DOHH2 (cell line): ENCODE results near the gene ALPI.

Experiments used
- H3F3A ChIP-seq: fragments of 200-600 bp; sonication (generic), shearing (Covaris generic); 2 replicates; pipeline ENCODE4 v1.6.0; 2016; ENCODE audit warnings: antibody characterized with exemption, mild to moderate bottlenecking; ENCODE audit not compliant: control insufficient read depth, insufficient read depth
- H3K27ac ChIP-seq: fragments of 200-600 bp; sonication (generic); 2 replicates; pipeline ENCODE4 v1.5.1; 2014; ENCODE audit warnings: low read depth, mild to moderate bottlenecking, low read length, moderate library complexity
- H3K27me3 ChIP-seq: fragments of 200-600 bp; sonication (generic); 2 replicates; pipeline ENCODE4 v1.6.1; 2014; ENCODE audit warnings: mild to moderate bottlenecking, low read length, mixed read lengths; ENCODE audit not compliant: control insufficient read depth
- H3K36me3 ChIP-seq: fragments of 200-600 bp; sonication (generic); 2 replicates; pipeline ENCODE4 v1.6.1; 2014; ENCODE audit warnings: mild to moderate bottlenecking, low read length, moderate library complexity, mixed read lengths; ENCODE audit not compliant: control insufficient read depth
- H3K4me1 ChIP-seq: fragments of 200-600 bp; sonication (generic); 2 replicates; pipeline ENCODE4 v1.6.1; 2014; ENCODE audit warnings: mild to moderate bottlenecking, low read length, mixed read lengths; ENCODE audit not compliant: control insufficient read depth
- H3K4me2 ChIP-seq: fragments of 200-600 bp; sonication (generic); 2 replicates; pipeline ENCODE4 v1.6.0; 2014; ENCODE audit warnings: mild to moderate bottlenecking, low read length, moderate library complexity
- H3K4me3 ChIP-seq: fragments of 200-600 bp; sonication (generic); 2 replicates; pipeline ENCODE4 v1.5.1; 2014; ENCODE audit warnings: mild to moderate bottlenecking, low read length, mixed read lengths
- H3K79me2 ChIP-seq: fragments of 200-600 bp; sonication (generic); 2 replicates; pipeline ENCODE4 v1.6.1; 2014; ENCODE audit warnings: mild to moderate bottlenecking, low read length, mixed read lengths; ENCODE audit not compliant: control insufficient read depth
- H3K9me2 ChIP-seq: fragments of 200-600 bp; sonication (generic); replicated peaks from 2 replicates; pipeline ENCODE4 v1.6.1; 2014; ENCODE audit warnings: mild to moderate bottlenecking, low read length, mixed read lengths; ENCODE audit not compliant: control insufficient read depth
- H3K9me3 ChIP-seq: fragments of 200-600 bp; sonication (generic); 2 replicates; pipeline ENCODE4 v1.6.1; 2014; ENCODE audit warnings: antibody characterized with exemption, low read length, mixed read lengths; ENCODE audit not compliant: control insufficient read depth, insufficient read depth
- H4K20me1 ChIP-seq: fragments of 200-600 bp; sonication (generic); 2 replicates; pipeline ENCODE4 v1.6.0; 2014; ENCODE audit warnings: low read depth, mild to moderate bottlenecking, antibody characterized with exemption, low read length, moderate library complexity; ENCODE audit not compliant: control insufficient read depth, insufficient read depth
- EZH2phosphoT487 ChIP-seq: fragments of 200-600 bp; sonication (generic); IDR thresholded peaks from 2 replicates; pipeline ENCODE4 v1.6.1; 2017; ENCODE audit warnings: borderline replicate concordance, mild to moderate bottlenecking, antibody characterized with exemption, low read length, moderate library complexity, mixed read lengths
- TF ChIP-seq, protein P1 (sequence below): fragments of 200-600 bp; sonication (generic); IDR thresholded peaks from one replicate; pipeline ENCODE4 v1.5.1; 2014; ENCODE audit warnings: antibody characterized with exemption, mild to moderate bottlenecking, low read depth, low read length; ENCODE audit not compliant: poor library complexity, severe bottlenecking

ALPI gene

GRCh38 chr2:232436381-232437194 lies 19.4 kb upstream of the ALPI start:
- Histone ChIP-seq H3K27me3 (no peaks in the 10 kb centered on the region), H3K4me2 (no peak overlapping the region), H3K27ac (no peak overlapping the region), H3K9me2 (no peaks in the 10 kb centered on the region), H3F3A (no peaks in the 10 kb centered on the region), H3K9me3 (no peaks in the 10 kb centered on the region), H3K4me1 (peaks cover 9% of the 10 kb centered on the region; the same call in 1 of the 2 replicates), H3K79me2 (no peaks in the 10 kb centered on the region), H3K4me3 (no peak overlapping the region), H3K36me3 (no peaks in the 10 kb centered on the region), H4K20me1 (no peaks in the 10 kb centered on the region)
- TF ChIP-seq, protein P1, sequence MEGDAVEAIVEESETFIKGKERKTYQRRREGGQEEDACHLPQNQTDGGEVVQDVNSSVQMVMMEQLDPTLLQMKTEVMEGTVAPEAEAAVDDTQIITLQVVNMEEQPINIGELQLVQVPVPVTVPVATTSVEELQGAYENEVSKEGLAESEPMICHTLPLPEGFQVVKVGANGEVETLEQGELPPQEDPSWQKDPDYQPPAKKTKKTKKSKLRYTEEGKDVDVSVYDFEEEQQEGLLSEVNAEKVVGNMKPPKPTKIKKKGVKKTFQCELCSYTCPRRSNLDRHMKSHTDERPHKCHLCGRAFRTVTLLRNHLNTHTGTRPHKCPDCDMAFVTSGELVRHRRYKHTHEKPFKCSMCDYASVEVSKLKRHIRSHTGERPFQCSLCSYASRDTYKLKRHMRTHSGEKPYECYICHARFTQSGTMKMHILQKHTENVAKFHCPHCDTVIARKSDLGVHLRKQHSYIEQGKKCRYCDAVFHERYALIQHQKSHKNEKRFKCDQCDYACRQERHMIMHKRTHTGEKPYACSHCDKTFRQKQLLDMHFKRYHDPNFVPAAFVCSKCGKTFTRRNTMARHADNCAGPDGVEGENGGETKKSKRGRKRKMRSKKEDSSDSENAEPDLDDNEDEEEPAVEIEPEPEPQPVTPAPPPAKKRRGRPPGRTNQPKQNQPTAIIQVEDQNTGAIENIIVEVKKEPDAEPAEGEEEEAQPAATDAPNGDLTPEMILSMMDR, result no peak
- TF ChIP-seq EZH2phosphoT487, result no peak

- Histone ChIP-seq H3K4me2 (no peak overlapping the region), H3K27me3 (no peaks in the 10 kb centered on the region), H3K27ac (no peak overlapping the region), H3K4me3 (no peak overlapping the region), H3K9me2 (no peaks in the 10 kb centered on the region), H3K4me1 (peaks cover 9% of the 10 kb centered on the region; the same call in 1 of the 2 replicates), H3K79me2 (no peaks in the 10 kb centered on the region), H4K20me1 (no peaks in the 10 kb centered on the region), H3K9me3 (no peaks in the 10 kb centered on the region), H3F3A (no peaks in the 10 kb centered on the region), H3K36me3 (no peaks in the 10 kb centered on the region)
- TF ChIP-seq EZH2phosphoT487, result no peak
- TF ChIP-seq, protein P1, result no peak
Measured at GRCh38 chr2:232437195-232437571, 18.8 kb upstream of the ALPI start.

DNA sequence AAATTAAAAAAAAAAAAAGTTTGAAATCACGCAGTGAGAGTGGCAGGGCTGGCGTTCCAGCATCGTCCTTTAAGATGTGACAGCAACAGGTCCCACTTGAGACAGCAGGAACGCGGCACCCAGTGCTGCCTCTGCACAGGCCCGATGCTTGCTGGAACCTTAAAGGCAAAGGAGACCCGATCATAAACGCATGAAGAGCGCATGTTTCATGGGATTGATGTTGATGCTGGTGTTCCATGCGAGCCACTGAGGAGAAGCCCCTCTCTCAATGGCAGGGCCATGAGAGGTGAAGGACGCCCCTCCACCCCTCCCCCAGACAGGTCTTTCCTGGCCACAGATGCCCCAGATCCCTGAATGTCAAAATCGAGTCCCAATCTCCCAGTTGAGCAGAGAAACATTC lies 17.9 kb upstream of the ALPI start:
- no peaks in the 10 kb centered on the region for H3K9me2 ChIP-seq
- no peaks in the 10 kb centered on the region for H3K9me3 ChIP-seq
- H3K79me2 ChIP-seq, result no peaks in the 10 kb centered on the region
- H3K27me3 ChIP-seq, result no peaks in the 10 kb centered on the region
- H3K27ac ChIP-seq, result no peak overlapping the region
- peaks cover 9% of the 10 kb centered on the region; the same call in 1 of the 2 replicates for H3K4me1 ChIP-seq
- no peak overlapping the region for H3K4me2 ChIP-seq
- H3K36me3 ChIP-seq, result no peaks in the 10 kb centered on the region
- TF ChIP-seq, protein P1, result no peak
- TF ChIP-seq EZH2phosphoT487, result no peak
- H4K20me1 ChIP-seq, result no peaks in the 10 kb centered on the region
- no peak overlapping the region for H3K4me3 ChIP-seq
- H3F3A ChIP-seq, result no peaks in the 10 kb centered on the region
